HepG2 (cell line): ENCODE data around the gene SRP68. TPM values are rescaled to one million over a fixed set of nuclear protein-coding genes. Genes with fewer than 3 reads are reported as not detected.

Experiments used
- HDAC2 ChIP-seq: sonication (generic); formaldehyde crosslinking; IDR thresholded peaks from 2 replicates; pipeline ENCODE4 v1.4.0; 2020; ENCODE audit warnings: missing genetic modification reagents
- HNF4G ChIP-seq, 2 experiments: sonication (generic) in 1 of 2; formaldehyde crosslinking in 1 of 2; IDR thresholded peaks; 2 replicates each; pipeline versions ENCODE4 v1.4.0 to v1.6.1; 2011 to 2020; ENCODE audit warnings: borderline replicate concordance in 2 of 2, low read depth in 2 of 2, mild to moderate bottlenecking in 2 of 2, low read length in 1 of 2, missing genetic modification reagents in 1 of 2, moderate library complexity in 1 of 2
- HNRNPLL ChIP-seq: fragments of 200-400 bp; formaldehyde crosslinking; IDR thresholded peaks from 2 replicates; pipeline ENCODE4 v1.6.1; 2017; ENCODE audit warnings: mild to moderate bottlenecking, low read depth, low read length; ENCODE audit not compliant: poor library complexity, severe bottlenecking
- KDM5B ChIP-seq: sonication (generic); formaldehyde crosslinking; IDR thresholded peaks from 2 replicates; pipeline ENCODE4 v1.4.0; 2020; ENCODE audit warnings: missing genetic modification reagents, mild to moderate bottlenecking, borderline replicate concordance
- MED8 ChIP-seq: sonication (generic); formaldehyde crosslinking; IDR thresholded peaks from 2 replicates; pipeline ENCODE4 v1.8.1; 2023; ENCODE audit warnings: mild to moderate bottlenecking, missing genetic modification reagents; ENCODE audit not compliant: insufficient replicate concordance
- MLLT10 ChIP-seq: sonication (generic); formaldehyde crosslinking; IDR thresholded peaks from 2 replicates; pipeline ENCODE4 v1.4.0; 2020; ENCODE audit warnings: missing genetic modification reagents
- MTF2 ChIP-seq: sonication (generic); formaldehyde crosslinking; IDR thresholded peaks from 2 replicates; pipeline ENCODE4 v1.5.0; 2020; ENCODE audit warnings: missing genetic modification reagents, borderline replicate concordance
- NR2F2 ChIP-seq: IDR thresholded peaks from 2 replicates; pipeline ENCODE4 v1.6.1; 2012; ENCODE audit warnings: low read depth, inconsistent platforms, borderline replicate concordance
- PATZ1 ChIP-seq: sonication (generic); formaldehyde crosslinking; IDR thresholded peaks from 2 replicates; pipeline ENCODE4 v1.4.0; 2020; ENCODE audit warnings: missing genetic modification reagents
- PPARG ChIP-seq: conservative IDR thresholded peaks from 2 replicates; pipeline ENCODE4 v1.6.1; 2016; ENCODE audit warnings: missing biosample characterization, missing genetic modification reagents
- PRMT3 ChIP-seq: sonication (generic); formaldehyde crosslinking; IDR thresholded peaks from 2 replicates; pipeline ENCODE4 v1.8.1; 2022; ENCODE audit warnings: low read depth, mild to moderate bottlenecking, moderate library complexity, missing genetic modification reagents, borderline replicate concordance
- RCOR2 ChIP-seq: IDR thresholded peaks from 2 replicates; pipeline ENCODE4 v1.6.1; 2016; ENCODE audit warnings: missing biosample characterization, missing genetic modification reagents
- SMC3 ChIP-seq: IDR thresholded peaks from 2 replicates; pipeline ENCODE4 v1.6.1; 2011; ENCODE audit warnings: low read length, improper control_type of control experiment
- SRSF4 ChIP-seq: fragments of 200-400 bp; formaldehyde crosslinking; IDR thresholded peaks from one replicate; pipeline ENCODE4 v1.6.1; 2018; ENCODE audit warnings: mild to moderate bottlenecking, low read depth, low read length, moderate library complexity; ENCODE audit not compliant: poor library complexity, severe bottlenecking
- STAG1 ChIP-seq: sonication (generic); formaldehyde crosslinking; IDR thresholded peaks from 2 replicates; pipeline ENCODE4 v1.4.0; 2020; ENCODE audit warnings: missing genetic modification reagents
- TSC22D2 ChIP-seq: sonication (generic); formaldehyde crosslinking; IDR thresholded peaks from 2 replicates; pipeline ENCODE4 v1.5.1; 2020; ENCODE audit warnings: missing genetic modification reagents, mild to moderate bottlenecking, borderline replicate concordance
- XBP1 ChIP-seq: sonication (generic); formaldehyde crosslinking; IDR thresholded peaks from 2 replicates; pipeline ENCODE4 v1.5.0; 2020; ENCODE audit warnings: missing genetic modification reagents
- ZBTB21 ChIP-seq: sonication (generic); formaldehyde crosslinking; IDR thresholded peaks from 2 replicates; pipeline ENCODE4 v1.4.0; 2020; ENCODE audit warnings: missing genetic modification reagents
- ZNF20 ChIP-seq: sonication (generic); formaldehyde crosslinking; IDR thresholded peaks from 2 replicates; pipeline ENCODE4 v1.4.0; 2020; ENCODE audit warnings: mild to moderate bottlenecking, moderate library complexity, missing genetic modification reagents
- ZNF572 ChIP-seq: sonication (generic); formaldehyde crosslinking; IDR thresholded peaks from 2 replicates; pipeline ENCODE4 v1.5.1; 2020; ENCODE audit warnings: mild to moderate bottlenecking, missing genetic modification reagents
- polyA plus RNA-seq, 8 experiments: library from polyadenylated mRNA; depleted of rRNA in 3 of 8; stranded (reverse) in 7 of 8; unstranded in 1 of 8; fragments of >200 nt; fragmentation: Illumina TruSeq in 4 of 8; extraction: Trizol in 4 of 8; gene quantifications; 2 replicates each; pipeline versions ENCODE4 v1.2.1 to v1.2.3, GENCODE V29; 2011 to 2016; ENCODE audit warnings: low read depth in 4 of 8, missing spikeins in 1 of 8, mixed read lengths in 1 of 8; ENCODE audit not compliant: insufficient read depth in 1 of 8
- total RNA-seq, 5 experiments: library from RNA; depleted of rRNA; stranded (reverse); fragments of >200 nt; fragmentation: Illumina TruSeq; extraction: Trizol; gene quantifications; 2 replicates each; pipeline ENCODE4 v1.2.3, GENCODE V29; 2016; ENCODE audit warnings: low read depth in 1 of 5
- TF ChIP-seq, protein P1 (sequence below): sonication (generic); formaldehyde crosslinking; conservative IDR thresholded peaks from 2 replicates; pipeline ENCODE4 v1.8.0; 2022; ENCODE audit warnings: mild to moderate bottlenecking, moderate library complexity, missing genetic modification reagents
- TF ChIP-seq, protein P2 (sequence below): sonication (generic); formaldehyde crosslinking; IDR thresholded peaks from 2 replicates; pipeline ENCODE4 v1.5.0; 2020; ENCODE audit warnings: missing genetic modification reagents
- TF ChIP-seq, protein P3 (sequence below): sonication (generic); formaldehyde crosslinking; IDR thresholded peaks from 2 replicates; pipeline ENCODE4 v1.5.0; 2020; ENCODE audit warnings: mild to moderate bottlenecking, missing genetic modification reagents

The SRP68 gene
- total and polyA plus RNA-seq, 2 of the 13 experiments (the other 11 are each of a cell fraction or from before 2014, with no cell fraction given): 39.8 to 74.3 TPM

DNA sequence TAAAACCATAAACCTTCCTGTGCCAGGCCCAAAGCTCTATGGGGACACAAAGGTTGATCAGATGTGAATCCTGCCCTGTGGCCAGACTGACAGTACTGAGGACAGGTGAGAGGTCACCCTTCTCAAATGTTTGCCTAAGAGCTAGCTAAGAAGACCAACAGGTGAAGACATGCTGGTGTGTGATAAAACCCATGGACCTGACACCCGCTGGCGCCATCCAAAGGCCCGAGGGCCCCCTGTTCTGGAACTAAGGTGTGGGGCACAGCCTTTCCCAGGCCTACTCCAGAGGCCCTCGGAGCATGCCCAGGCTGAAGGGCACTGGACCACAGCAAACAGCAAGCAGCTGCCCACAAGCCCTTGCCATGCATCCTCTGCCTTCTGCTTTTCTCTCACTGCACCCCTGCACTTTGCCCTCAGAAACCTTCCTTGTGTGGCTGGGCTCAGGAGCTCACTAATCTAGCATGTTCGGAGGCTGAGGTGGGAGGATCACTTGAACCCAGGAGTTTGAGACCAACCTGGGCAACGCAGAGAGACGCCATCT is 76.9 kb downstream of the SRP68 start (continued):
- TF ChIP-seq, protein P1, sequence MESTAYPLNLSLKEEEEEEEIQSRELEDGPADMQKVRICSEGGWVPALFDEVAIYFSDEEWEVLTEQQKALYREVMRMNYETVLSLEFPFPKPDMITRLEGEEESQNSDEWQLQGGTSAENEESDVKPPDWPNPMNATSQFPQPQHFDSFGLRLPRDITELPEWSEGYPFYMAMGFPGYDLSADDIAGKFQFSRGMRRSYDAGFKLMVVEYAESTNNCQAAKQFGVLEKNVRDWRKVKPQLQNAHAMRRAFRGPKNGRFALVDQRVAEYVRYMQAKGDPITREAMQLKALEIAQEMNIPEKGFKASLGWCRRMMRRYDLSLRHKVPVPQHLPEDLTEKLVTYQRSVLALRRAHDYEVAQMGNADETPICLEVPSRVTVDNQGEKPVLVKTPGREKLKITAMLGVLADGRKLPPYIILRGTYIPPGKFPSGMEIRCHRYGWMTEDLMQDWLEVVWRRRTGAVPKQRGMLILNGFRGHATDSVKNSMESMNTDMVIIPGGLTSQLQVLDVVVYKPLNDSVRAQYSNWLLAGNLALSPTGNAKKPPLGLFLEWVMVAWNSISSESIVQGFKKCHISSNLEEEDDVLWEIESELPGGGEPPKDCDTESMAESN (CRISPR knock-in tag): no peak
- no peak for TF ChIP-seq MTF2 (CRISPR knock-in tag)
- no peak for TF ChIP-seq ZBTB21
- peak; percentile 18; the same call in 1 of the 2 replicates for TF ChIP-seq PATZ1
- peak; percentile 20; the same call in 1 of the 2 replicates for TF ChIP-seq HNF4G (IDR thresholded peaks at IDR 0.05; ENCODE audit: borderline replicate concordance, low read depth, low read length)
- no peak for TF ChIP-seq HNF4G (CRISPR knock-in tag; IDR thresholded peaks at IDR 0.05; ENCODE audit: borderline replicate concordance, low read depth)
- TF ChIP-seq TSC22D2 (CRISPR knock-in tag): no peak
- peak; percentile 83 for TF ChIP-seq PPARG
- TF ChIP-seq NR2F2: 0 out of 2 replicates have a peak, but pooled peaks have one; percentile 12
- TF ChIP-seq RCOR2: peak; percentile 39; the same call in 1 of the 2 replicates
- no peak for TF ChIP-seq SRSF4
- 0 out of 2 replicates have a peak, but pooled peaks have one; percentile 28 for TF ChIP-seq HDAC2 (CRISPR knock-in tag)
- no peak for TF ChIP-seq MLLT10
- TF ChIP-seq, protein P2, sequence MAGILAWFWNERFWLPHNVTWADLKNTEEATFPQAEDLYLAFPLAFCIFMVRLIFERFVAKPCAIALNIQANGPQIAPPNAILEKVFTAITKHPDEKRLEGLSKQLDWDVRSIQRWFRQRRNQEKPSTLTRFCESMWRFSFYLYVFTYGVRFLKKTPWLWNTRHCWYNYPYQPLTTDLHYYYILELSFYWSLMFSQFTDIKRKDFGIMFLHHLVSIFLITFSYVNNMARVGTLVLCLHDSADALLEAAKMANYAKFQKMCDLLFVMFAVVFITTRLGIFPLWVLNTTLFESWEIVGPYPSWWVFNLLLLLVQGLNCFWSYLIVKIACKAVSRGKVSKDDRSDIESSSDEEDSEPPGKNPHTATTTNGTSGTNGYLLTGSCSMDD (CRISPR knock-in tag): no peak
- no peak for TF ChIP-seq ZNF20 (CRISPR knock-in tag)
- TF ChIP-seq PRMT3: no peak
- no peak for TF ChIP-seq SMC3
- TF ChIP-seq HNRNPLL: no peak
- TF ChIP-seq ZNF572: peak; percentile 6; the same call in 1 of the 2 replicates
- TF ChIP-seq KDM5B (CRISPR knock-in tag): 0 out of 2 replicates have a peak, but pooled peaks have one; percentile 19
- TF ChIP-seq, protein P3, sequence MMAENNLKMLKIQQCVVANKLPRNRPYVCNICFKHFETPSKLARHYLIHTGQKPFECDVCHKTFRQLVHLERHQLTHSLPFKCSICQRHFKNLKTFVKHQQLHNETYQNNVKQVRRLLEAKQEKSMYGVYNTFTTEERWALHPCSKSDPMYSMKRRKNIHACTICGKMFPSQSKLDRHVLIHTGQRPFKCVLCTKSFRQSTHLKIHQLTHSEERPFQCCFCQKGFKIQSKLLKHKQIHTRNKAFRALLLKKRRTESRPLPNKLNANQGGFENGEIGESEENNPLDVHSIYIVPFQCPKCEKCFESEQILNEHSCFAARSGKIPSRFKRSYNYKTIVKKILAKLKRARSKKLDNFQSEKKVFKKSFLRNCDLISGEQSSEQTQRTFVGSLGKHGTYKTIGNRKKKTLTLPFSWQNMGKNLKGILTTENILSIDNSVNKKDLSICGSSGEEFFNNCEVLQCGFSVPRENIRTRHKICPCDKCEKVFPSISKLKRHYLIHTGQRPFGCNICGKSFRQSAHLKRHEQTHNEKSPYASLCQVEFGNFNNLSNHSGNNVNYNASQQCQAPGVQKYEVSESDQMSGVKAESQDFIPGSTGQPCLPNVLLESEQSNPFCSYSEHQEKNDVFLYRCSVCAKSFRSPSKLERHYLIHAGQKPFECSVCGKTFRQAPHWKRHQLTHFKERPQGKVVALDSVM (CRISPR knock-in tag): peak; percentile 80; the same call in 1 of the 2 replicates
- TF ChIP-seq MED8 (CRISPR knock-in tag): peak; percentile 15
- peak; percentile 2; the same call in 1 of the 2 replicates for TF ChIP-seq STAG1
- TF ChIP-seq XBP1: no peak
